Activated gamma-delta T cell treated with Interleukin-2 at 50 U/mL for 16 hours (primary cell): ENCODE data around the gene POMC.
"Not testable (repeated sequence)": the region's sequence is repeated elsewhere in the genome, so short reads cannot be mapped to it uniquely, and the experiment has no call there.

Source experiments
- DNase-seq: peaks from one replicate; pipeline ENCODE4 v3.0.0-alpha.2; 2020

POMC gene

DNA sequence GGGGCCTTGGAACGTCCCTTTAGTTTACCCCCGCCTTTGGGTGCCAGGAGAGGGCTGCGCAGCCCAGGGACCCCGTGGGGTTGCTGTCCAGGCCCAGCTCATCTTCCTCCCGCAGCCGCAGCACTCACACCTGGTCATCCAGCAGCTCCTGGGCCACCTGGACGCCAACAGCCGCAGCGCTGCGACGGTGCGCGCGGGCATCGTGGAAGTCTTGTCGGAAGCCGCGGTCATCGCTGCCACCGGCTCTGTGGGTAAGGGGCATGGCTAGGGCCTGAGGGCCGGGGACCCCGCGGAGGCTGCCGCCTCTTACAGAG lies 37.2 kb downstream of the POMC start:
- no peak for DNase-seq

DNA sequence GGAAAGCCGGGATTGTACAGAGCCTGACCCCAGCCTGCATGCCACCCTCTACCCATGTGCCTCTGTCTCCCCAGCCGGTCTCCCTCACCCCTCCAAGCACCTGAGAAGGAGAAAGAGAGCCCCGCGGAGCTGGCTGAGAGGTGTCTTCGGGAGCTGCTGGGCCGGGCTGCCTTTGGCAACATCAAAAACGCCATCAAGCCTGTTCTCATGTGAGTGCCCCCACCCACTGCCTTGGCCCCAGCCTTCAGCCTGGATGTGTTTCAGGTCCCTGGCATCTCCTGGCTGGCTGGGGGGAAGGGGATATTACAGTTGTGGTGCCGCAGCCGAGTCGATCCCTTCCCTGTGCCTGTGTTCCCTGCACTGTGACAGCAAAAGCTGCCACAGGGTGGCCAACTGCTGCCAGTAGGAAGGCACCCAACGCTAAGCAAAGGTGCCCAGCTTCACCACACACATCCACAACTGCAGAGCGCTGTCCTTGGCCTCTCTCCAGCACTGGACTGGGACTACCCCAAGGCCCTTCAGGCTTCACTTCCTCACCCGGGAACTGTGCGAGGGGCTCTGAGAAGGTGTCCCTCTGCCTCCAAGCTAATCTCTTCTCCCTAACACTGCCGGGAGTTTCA lies 38.4 kb downstream of the POMC start:
- DNase-seq: no peak

DNA sequence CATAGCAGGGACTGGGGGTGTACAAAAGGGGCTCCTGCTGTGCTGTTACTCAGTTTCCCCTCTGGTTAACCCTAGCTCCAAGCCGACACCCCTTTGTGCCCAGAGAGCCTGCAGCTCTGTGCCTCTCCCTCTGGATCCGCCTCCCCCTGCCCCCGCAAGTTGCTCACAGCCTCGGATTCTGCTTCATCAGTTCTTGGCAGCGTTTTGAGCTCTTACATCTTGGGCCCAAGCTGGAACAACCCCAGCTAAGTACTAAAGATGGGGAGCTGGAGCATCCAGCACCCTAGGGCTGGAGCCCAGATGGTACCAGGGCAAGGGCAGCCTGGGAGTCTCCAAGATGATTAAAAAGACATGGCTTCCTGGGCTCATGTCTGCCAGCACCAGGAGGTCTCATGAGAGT lies 40.7 kb downstream of the POMC start:
- no peak for DNase-seq

DNA sequence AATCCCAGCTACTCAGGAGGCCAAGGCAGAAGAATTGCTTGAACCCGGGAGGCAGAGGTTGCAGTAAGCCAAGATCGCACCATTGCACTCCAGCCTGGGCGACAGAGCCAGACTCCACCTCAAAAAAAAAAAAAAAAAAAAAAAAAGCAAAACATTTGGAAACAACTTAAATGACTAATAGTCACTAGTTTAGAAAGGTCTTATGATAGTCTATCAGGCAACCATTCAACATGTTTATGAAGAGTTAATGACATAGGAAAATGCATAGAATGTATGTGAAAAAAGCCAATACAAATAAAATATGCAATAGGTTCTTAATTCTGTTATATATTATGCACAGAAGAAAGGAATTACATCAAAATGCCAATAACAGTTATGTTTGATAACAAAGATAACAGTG lies 41.3 kb downstream of the POMC start:
- not testable (repeated sequence) for DNase-seq

DNA sequence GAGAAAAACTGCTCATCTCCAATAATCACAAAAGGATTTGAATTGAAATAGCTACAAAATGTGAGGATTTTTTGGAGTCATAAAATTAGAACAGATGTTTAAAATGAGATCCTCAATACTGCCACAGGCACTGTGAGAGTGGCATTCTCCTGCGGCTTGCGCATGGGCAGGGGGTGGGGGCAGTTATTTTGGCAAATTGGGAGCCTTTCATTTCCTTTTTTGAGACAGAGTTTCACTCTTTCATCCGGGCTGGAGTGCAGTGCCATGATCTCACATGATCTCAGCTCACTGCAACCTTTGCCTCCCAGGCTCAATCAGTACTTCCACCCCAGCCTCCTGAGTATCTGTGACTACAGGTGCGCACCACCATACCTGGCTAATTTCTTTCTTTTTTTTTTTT lies 42.4 kb downstream of the POMC start:
- no peak for DNase-seq

DNA sequence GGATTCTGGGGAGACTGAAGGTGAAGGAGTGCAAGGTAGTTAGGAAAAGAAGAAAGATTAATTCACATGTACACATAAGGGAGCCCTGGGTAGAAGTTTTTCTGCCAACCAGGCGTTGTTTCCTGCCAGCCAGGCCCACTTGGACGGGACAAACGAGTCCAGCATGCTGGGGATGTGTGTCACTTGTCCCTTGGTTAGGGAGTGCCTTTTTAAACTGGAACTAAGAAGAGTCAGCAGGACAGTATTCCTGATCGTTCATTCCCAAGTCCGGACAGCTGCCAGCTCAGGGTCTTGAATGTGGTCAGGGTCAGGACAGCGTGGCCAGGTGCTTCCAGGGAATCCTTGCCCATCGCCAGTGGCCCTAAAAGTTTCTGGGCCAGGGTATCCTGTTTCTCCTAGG lies 43.2 kb downstream of the POMC start:
- DNase-seq: no peak

DNA sequence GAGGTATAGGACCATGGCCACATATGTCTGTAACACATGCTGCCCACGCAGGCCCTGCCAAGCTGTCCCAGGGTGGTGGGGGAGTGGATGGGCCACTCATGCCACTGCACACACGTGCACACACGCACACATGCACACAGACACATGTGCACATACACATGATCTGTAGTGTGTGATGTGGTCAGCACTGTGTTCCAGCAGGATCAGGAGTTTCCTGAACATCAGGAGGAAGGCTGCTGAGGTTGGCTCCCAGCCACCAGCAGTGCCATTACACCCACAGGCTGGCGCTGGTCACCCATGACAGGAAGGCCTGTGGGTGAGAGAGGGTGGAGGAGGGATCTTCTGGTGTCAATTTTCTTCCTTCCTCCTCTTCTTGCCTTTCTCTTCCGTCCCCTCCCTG lies 44.7 kb downstream of the POMC start:
- DNase-seq: no peak

DNA sequence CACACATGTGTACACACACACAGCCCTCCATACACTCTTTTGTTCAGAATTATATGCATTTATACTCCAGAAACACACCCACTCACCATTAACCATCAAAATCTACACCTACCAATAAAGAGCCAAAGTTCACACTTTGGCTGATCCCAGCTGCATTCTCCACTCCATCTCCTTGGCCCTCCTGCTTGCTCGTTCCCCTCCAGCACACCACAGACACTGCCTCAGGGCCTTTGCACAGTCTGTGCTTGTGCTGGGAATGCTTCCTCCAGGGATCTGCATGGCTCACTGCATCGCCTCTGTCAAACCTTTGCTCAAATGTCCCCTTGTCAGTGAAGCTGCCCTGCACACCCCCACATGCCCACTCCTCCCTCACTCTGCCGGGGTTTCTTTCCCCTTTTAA lies 46.0 kb downstream of the POMC start:
- no peak for DNase-seq

DNA sequence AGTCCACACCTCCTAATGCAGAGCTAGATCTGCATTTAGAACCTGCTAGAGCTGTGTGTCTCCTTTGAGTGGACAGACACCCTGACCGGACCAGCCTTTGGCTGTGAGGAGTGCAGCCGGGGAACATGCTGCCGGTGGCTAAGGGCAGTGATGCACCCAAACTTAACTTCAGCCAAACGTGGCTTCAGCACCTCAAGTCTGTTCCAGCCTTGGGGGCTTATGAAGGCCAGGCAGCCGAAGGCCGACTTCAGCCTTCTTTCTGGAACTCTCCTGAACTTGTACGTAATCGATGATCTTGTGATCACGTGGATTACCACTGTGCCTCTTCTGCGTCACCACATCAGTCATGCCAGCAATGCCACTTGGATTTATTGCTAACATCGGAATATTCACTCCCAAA lies 49.1 kb downstream of the POMC start:
- no peak for DNase-seq

DNA sequence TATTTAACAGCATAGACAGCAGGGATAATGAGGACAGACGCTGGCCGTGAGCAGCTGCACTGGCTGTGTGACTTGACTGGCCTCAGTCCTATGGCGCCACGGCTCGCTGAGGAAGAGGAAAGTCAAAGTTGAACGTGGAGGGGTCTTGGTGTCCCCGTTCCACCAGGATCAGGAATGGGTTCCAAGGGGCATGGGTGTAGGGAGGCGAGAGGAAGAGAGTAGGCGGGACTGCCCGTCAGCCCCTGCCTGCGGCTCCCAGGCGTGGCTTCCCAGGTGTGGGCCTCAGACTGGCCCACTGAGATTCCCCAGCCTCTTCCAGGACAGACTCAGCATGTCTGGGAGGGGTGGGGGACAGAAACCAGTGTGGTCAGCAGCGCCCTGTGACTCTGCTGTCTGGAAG lies 51.4 kb downstream of the POMC start:
- DNase-seq: no peak

DNA sequence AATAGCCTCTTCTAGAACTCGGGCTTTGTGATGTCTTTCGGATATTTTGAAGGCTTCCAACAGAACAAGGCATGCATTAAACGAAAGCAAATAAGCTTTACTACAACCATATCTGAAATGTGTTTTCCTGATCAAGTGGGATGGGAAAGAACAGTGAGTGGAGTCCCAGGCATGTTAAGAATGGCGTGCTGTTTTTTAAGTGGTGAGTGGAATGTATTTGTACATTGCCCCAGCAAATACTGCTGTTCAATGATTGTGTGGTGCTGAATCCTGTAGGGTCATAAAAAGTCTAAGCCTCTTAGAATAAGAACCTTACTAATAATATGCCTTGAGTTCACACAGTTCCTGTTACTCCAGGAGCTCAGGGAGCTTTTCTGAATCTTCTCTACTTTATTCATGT lies 52.5 kb downstream of the POMC start:
- DNase-seq: no peak

DNA sequence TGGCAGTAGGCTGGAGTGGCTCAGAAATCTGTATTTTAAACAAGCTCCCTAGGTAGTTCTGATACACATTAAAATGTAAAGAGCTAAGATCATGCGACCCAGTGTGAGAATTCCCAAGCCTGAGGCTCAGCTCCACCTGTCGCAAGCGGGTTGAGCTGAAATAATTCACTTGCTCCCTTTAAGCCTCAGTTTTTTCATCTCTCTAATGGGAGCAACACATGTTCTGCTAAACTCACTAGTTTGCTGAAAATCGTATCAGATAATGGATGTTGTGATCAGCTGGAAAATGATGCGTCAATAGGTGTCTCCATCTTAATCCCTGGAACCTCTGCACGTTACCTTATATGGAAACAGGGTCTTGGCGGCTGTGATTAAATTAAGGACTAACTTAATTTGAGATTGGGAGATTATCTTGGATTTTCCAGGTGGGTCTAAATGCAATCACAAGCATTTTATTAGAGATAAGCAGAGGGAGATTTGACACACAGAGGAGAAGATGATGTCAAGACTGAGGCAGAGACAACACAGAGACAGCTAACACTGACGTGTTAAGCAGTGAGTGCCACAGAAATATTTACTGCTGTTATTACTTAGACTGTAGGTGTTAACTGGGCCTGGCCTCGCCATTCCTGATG lies 53.0 kb downstream of the POMC start:
- no peak for DNase-seq

DNA sequence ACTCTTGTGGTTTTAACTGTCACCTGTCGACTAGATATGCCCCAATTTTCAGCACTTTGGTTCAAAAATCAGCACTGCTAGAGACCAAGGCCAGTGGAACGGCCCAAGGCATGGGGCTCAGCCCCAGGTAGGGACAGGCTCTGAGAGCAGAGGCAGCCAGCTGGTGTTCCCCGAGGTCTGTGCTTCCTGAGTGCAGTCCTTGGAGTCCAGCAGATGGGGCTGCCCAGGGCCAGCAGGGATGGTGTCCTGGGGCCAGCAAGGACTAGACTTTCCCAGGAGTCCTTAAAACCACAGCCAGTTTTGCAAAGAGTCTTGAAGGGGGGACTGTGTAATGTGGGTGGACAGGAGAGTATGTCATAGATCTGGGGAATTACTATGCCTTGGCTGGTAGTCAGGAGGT lies 56.3 kb downstream of the POMC start:
- no peak for DNase-seq
